ELR (cell line): Measurements from ENCODE around the gene P2RX7.
"Not testable (repeated sequence)": the region's sequence is repeated elsewhere in the genome, so short reads cannot be mapped to it uniquely, and the experiment has no call there.

Experiments used
- DNase-seq: peaks from one replicate; pipeline ENCODE4 v3.0.0-alpha.2; 2015; ENCODE audit warnings: low read depth

The P2RX7 gene

DNA sequence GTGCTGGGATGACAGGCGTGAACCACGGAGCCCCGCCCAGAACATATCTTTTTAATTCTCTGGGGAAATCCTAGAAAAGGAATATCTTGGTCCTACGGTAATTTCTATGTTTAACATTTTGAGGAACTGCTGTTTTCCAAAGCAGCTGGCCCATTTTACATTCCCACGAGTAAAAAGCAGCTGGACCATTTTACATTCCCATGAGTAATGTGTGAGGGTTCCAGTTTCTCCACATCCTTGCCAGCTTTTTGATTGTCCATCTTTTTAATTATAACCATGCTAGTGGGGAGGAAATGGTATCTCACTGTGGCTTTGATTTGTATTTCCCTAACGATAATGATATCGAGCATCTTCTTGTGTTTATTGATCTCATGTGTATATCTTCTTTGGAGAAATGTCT is 72.8 kb downstream of the P2RX7 start:
- no peak for DNase-seq

- not testable (repeated sequence) for DNase-seq
Measured at GRCh38 chr12:121208571-121208970, 75.9 kb downstream of the P2RX7 start.

DNA sequence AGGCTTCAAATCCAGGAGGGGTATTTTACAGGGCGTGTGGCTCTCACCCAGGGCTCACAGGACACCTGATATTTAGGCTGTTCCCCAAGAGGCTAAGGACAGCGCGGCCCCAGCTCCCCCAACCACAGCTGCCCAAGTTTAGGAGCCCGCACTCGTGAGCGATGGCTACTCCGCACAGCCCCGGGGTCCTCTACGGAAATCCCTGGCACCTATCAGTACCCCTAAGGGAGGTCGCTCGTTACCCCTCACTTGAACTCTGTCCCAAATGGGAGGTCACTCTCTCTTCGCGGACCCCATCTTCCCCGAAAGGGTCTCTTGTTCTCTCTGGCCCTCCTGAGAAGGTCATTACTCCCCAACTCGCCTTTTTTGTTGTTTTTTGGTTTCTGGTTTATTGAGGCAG is 76.5 kb downstream of the P2RX7 start:
- DNase-seq: no peak

GRCh38 chr12:121209624-121210572 is 77.2 kb downstream of the P2RX7 start, which contains the start of gene P2RX4:
TSS of gene P2RX4 (plus strand) at chr12:121210129. CDS start at chr12:121210165, 36 bp downstream.
- peak; percentile 77 for DNase-seq

DNA sequence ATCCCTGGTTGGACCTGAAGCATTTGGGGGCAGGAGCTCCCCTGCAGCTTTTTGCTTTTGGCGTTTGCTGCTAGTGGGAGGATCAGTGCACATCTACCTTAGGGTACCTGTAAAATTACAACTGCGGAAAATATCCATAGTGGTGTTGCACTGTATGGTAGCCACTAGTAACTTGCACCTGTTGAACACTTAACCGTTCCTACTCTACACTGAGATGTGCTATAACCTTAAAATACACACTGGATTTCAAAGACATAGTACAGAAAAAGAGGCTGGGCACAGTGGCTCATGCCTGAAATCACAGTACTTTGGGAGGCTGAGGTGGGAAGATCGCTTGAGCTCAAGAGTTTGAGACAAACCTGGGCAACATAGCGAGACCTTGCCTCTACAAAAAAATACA is 80.2 kb downstream of the P2RX7 start:
- no peak for DNase-seq

- peak; percentile 76 for DNase-seq
Measured at GRCh38 chr12:121214166-121214777, 81.6 kb downstream of the P2RX7 start.

- peak; percentile 97 for DNase-seq
Measured at GRCh38 chr12:121214855-121215745, 82.4 kb downstream of the P2RX7 start.

- DNase-seq: no peak
Measured at GRCh38 chr12:121216102-121216501, 83.4 kb downstream of the P2RX7 start.

DNA sequence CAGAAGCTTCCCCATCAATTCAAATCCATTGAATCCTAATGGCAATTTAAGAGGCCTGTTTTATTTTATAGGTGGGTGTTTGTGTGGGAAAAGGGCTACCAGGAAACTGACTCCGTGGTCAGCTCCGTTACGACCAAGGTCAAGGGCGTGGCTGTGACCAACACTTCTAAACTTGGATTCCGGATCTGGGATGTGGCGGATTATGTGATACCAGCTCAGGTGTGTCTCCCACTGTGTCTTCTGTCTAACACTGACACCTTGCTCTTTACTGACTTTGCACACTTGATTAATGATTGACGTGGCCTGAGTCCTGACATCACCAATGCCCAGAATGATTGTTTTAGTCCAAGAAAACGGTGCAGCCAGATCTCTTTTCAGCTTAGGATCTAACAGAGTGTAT is 84.4 kb downstream of the P2RX7 start:
- DNase-seq: no peak

- no peak for DNase-seq
Measured at GRCh38 chr12:121217761-121218160, 85.1 kb downstream of the P2RX7 start.

- no peak for DNase-seq
Measured at GRCh38 chr12:121218588-121219352, 86.1 kb downstream of the P2RX7 start.

- DNase-seq: no peak
Measured at GRCh38 chr12:121219353-121219986, 86.8 kb downstream of the P2RX7 start.

DNA sequence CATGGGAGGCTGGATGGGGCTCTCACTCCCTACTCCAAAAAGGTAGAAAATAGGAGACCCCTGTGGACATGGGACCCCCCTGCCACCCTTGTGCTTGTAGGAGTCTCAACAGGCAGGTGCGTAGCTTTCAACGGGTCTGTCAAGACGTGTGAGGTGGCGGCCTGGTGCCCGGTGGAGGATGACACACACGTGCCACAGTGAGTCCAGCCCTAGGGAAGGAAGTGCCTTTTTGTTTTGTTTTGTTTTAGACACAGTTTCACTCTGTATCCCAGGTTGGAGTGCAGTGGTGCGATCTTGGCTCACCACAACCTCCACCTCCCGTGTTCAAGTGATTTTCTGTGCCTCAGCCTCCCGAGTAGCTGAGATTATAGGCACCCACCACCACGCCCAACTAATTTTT is 90.2 kb downstream of the P2RX7 start:
- DNase-seq: no peak

- peak; percentile 44 for DNase-seq
Measured at GRCh38 chr12:121223292-121224285, 90.9 kb downstream of the P2RX7 start.

- DNase-seq: no peak
Measured at GRCh38 chr12:121224591-121224990, 91.9 kb downstream of the P2RX7 start.

DNA sequence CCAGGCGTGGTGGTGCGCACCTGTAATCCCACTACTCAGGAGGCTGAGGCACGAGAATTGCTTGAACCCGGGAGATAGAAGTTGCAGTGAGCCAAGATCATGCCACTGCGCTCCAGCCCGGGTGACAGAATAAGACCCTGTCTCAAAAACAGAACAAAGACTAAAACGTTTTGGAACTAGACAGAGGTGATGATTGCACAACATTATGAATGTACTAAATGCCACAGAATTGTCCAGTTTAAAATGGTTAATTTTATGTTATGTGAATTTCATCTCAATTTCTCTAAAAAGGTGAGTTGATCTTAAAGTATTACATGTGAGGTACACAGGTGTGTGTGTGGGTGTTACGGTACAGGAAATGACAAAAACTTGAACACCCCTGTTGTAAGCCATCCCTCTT is 93.7 kb downstream of the P2RX7 start:
- DNase-seq: no peak

- not testable (repeated sequence) for DNase-seq
Measured at GRCh38 chr12:121226871-121227270, 94.2 kb downstream of the P2RX7 start.

DNA sequence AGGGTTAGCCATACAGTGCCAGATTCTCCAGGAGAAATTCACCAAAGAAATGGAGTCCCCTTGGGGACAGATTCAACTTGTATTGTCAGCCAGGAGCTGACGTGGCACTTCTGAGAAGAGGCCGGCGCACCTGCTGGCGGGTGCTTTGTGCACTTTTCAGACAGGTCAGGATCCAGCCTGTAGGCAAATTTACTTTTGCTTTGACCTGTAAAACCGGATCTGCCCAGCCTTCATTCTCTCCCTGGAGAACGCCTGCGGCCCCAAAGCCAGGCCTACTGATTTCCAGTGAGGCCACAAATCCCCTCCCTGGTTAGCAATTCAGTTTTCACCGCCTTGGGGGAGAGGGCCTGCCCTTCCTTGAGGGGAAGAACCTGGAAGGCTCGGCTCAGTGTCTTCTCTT is 94.6 kb downstream of the P2RX7 start:
- DNase-seq: no peak

- DNase-seq: no peak
Measured at GRCh38 chr12:121228919-121229665, 96.4 kb downstream of the P2RX7 start.
